NB4 (cell line): ENCODE measurements around the gene VPS36.

Source experiments
- POLR2A ChIP-seq: IDR thresholded peaks from 2 replicates; pipeline ENCODE4 v1.6.1; 2011; ENCODE audit warnings: mild to moderate bottlenecking; ENCODE audit not compliant: insufficient read length; ENCODE audit errors: extremely low read depth
- TF ChIP-seq, protein P1 (sequence below): IDR thresholded peaks from 2 replicates; pipeline ENCODE4 v1.6.1; 2011; ENCODE audit warnings: low read depth, low read length
- TF ChIP-seq, protein P2 (sequence below): IDR thresholded peaks from one replicate; pipeline ENCODE4 v1.5.1; 2012; ENCODE audit warnings: low read depth, low read length

DNA sequence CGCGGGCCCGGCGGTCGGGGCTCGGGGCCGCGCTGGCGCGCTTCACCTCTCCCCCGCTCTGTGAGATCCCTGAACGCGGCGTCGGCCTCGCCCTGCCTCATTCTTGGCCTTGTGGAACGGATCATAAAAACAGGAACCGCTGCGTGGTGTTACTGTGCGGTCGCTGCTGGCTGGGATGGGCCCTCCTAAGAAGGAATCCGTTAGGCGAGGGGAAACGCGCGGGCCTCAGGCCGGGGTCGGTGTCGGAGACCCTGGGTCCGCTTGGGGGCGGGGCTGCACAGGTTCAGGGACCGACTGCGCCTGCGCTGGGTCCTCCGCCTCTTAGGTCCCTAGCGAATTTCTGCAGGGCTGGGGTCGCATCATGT lies 5.2 kb upstream of the VPS36 start:
- no peak for TF ChIP-seq POLR2A
- TF ChIP-seq, protein P1, sequence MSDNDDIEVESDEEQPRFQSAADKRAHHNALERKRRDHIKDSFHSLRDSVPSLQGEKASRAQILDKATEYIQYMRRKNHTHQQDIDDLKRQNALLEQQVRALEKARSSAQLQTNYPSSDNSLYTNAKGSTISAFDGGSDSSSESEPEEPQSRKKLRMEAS = no peak; the same call in 1 of the 2 replicates
- TF ChIP-seq, protein P2, sequence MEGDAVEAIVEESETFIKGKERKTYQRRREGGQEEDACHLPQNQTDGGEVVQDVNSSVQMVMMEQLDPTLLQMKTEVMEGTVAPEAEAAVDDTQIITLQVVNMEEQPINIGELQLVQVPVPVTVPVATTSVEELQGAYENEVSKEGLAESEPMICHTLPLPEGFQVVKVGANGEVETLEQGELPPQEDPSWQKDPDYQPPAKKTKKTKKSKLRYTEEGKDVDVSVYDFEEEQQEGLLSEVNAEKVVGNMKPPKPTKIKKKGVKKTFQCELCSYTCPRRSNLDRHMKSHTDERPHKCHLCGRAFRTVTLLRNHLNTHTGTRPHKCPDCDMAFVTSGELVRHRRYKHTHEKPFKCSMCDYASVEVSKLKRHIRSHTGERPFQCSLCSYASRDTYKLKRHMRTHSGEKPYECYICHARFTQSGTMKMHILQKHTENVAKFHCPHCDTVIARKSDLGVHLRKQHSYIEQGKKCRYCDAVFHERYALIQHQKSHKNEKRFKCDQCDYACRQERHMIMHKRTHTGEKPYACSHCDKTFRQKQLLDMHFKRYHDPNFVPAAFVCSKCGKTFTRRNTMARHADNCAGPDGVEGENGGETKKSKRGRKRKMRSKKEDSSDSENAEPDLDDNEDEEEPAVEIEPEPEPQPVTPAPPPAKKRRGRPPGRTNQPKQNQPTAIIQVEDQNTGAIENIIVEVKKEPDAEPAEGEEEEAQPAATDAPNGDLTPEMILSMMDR = no peak
